Spinal cord (tissue), 10 donors: ENCODE measurements around the gene MTOR. TPM values are rescaled to one million over a fixed set of nuclear protein-coding genes. Genes with fewer than 3 reads are reported as not detected.
"Not testable (repeated sequence)": the region's sequence is repeated elsewhere in the genome, so short reads cannot be mapped to it uniquely, and the experiment has no call there.

ENCODE experiments used
- DNase-seq, 6 donors: peaks; one replicate each; pipeline versions ENCODE4 v3.0.0 to v3.0.0-alpha.2; 2013 to 2015; ENCODE audit warnings: low spot score in 6 of 6, low read depth in 4 of 6
- H3K27ac ChIP-seq: one replicate; pipeline ENCODE4 v1.5.1; 2013; ENCODE audit warnings: low read depth, low read length, control low read depth
- H3K27me3 ChIP-seq: one replicate; pipeline ENCODE4 v1.6.1; 2013; ENCODE audit warnings: low read length; ENCODE audit not compliant: control insufficient read depth, insufficient read depth
- H3K36me3 ChIP-seq: one replicate; pipeline ENCODE4 v1.6.1; 2013; ENCODE audit warnings: low read length; ENCODE audit not compliant: control insufficient read depth, insufficient read depth
- H3K4me1 ChIP-seq: one replicate; pipeline ENCODE4 v1.6.1; 2013; ENCODE audit warnings: low read length; ENCODE audit not compliant: control insufficient read depth, insufficient read depth
- H3K4me3 ChIP-seq: one replicate; pipeline ENCODE4 v1.5.1; 2013; ENCODE audit warnings: low read depth, low read length, control low read depth
- H3K9me3 ChIP-seq: one replicate; pipeline ENCODE4 v1.6.1; 2013; ENCODE audit warnings: low read length; ENCODE audit not compliant: control insufficient read depth, insufficient read depth
- WGBS: methylation state at CpG from one replicate; pipeline ENCODE4 v1.1.5; 2013; ENCODE audit warnings: missing lambda C conversion rate; ENCODE audit not compliant: insufficient coverage; 5-methylcytosine and 5-hydroxymethylcytosine counted together
- long read RNA-seq, 4 donors: transcript quantifications; one replicate each; lab custom pipeline, GENCODE V29; 2026
- polyA plus RNA-seq, 2 donors: library from polyadenylated mRNA; unstranded; fragments of 120-200 nt; gene quantifications; one replicate each; pipeline ENCODE4 v1.2.1, GENCODE V29; 2013; ENCODE audit not compliant: insufficient read length in 2 of 2
- total RNA-seq, 2 donors: library from RNA; depleted of rRNA in 1 of 2; stranded (reverse); fragments of 120-200 nt in 1 of 2; fragments of >200 nt in 1 of 2; gene quantifications; one replicate each; pipeline versions ENCODE4 v1.2.3 to v1.2.4, GENCODE V29; 2013 to 2014
- donor health status: healthy.

The MTOR gene
- total RNA-seq = 10 to 100 TPM; 44.2 to 44.8 TPM
- polyA plus RNA-seq = 10 to 100 TPM; 50.4 to 50.8 TPM
- long read RNA-seq, donor 1, full-length matches to known transcripts = 4 of 15 reads
- long read RNA-seq, donor 1, partial matches to known transcripts = 11 of 15 reads
- long read RNA-seq, donor 1, other reads (novel, unspliced or antisense) = 0 of 15 reads
- long read RNA-seq, donor 2, full-length matches to known transcripts = 1 of 1 reads
- long read RNA-seq, donor 2, partial matches to known transcripts = 0 of 1 reads
- long read RNA-seq, donor 2, other reads (novel, unspliced or antisense) = 0 of 1 reads
- long read RNA-seq, donor 3 = 0 reads
- long read RNA-seq, donor 4 = 0 reads

DNA sequence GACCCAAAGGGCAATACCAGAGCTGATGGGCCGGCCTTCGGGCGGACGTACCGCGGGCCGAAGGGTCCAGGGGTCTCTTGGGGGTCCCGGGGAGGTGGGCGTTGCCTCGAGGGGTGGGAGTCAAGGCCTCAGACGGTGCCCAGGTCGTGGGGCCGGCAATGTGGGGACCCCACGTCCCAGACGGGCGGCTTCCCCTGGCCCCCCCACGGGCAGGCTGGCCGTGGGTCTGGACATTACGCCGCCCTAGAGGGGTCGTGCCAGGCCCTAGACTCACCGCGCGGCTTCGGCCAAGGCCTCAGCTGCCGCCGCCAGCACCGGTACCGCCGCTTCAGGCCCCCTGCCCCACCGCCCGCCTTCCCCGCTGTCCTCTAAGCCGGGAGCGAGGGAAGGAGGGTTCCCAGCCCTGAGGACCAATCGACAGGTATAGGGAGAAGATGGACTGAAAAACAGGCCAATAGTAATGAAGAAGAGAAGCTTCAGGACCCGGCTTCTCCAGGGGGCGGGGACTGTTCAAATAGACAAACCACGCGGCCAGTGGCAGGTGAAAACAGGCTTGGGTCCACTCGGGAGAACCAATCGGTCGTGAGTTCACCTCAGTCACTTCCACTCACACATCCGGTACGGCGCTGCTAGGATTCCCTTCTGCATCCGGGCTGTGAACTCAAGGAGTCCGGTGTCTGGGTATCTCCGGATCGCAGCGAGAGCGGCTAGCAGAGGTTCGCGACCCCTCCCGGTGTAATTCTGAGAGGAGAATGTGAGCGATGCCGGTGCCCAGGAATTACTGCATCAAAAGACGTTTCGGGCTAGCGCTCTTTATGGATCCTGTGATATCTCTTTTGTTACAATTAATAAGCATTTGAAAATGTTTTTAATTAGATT, at the start of gene MTOR:
MTOR (minus strand) TSS at position 381 of the 879 bp plus-strand sequence. CDS start 3,142 bp downstream, outside the sequence.
- Histone ChIP-seq H3K27ac (peak within 1 kb of the TSS; percentile 70), H3K4me3 (peak within 1 kb of the TSS; percentile 87), H3K27me3 (no peaks in the 10 kb centered on the region), H3K36me3 (peaks cover 14% of the 10 kb centered on the region), H3K4me1 (peaks cover 14% of the 10 kb centered on the region), H3K9me3 (no peaks in the 10 kb centered on the region)
- DNase-seq = peak; percentile 96 to 100 (median 100)
- WGBS = under 1% methylated on average over 55 of the region's 60 CpGs

- no peak overlapping the region for H3K27ac ChIP-seq
- H3K4me1 ChIP-seq = peaks cover 24% of the 10 kb centered on the region
- H3K4me3 ChIP-seq = no peak overlapping the region
- WGBS = 83% methylated on average over 2 of the region's 7 CpGs
- no peaks in the 10 kb centered on the region for H3K9me3 ChIP-seq
- no peaks in the 10 kb centered on the region for H3K36me3 ChIP-seq
- H3K27me3 ChIP-seq = no peaks in the 10 kb centered on the region
- no peak for DNase-seq
Measured at GRCh38 chr1:11309385-11309784, 47.0 kb upstream of the MTOR start.

DNA sequence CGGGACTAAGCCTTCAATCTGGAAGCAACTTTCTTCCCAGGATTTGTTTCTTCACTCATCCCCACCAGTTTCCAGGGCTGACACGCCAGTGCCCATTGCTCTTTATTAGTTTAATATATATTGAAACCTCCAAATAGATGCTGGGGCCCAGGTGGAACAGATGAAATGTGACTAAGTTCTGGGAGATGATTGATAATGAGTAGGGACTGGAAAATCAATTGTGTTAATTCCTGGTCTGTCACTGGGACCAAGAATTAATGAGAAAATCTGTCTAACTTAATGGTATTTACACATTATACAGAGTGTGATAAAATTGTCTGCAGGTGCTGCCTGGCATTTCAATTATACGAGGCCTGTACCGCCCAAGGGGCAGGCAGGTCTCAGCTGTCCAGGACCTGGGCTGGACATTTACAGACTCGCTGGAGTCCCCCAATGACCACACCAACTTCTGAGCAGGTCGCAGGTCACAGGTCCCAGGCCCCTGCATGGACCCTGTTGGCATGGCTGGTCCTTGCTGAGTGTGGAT, 46.4 kb upstream of the MTOR start:
- no peaks in the 10 kb centered on the region for H3K9me3 ChIP-seq
- no peaks in the 10 kb centered on the region for H3K27me3 ChIP-seq
- no peaks in the 10 kb centered on the region for H3K36me3 ChIP-seq
- WGBS = 65% methylated on average over 4 of the region's 6 CpGs
- H3K4me3 ChIP-seq = no peak overlapping the region
- peak in 1 of 6 donors; percentile 54 for DNase-seq
- peaks cover 24% of the 10 kb centered on the region for H3K4me1 ChIP-seq
- H3K27ac ChIP-seq = no peak overlapping the region

DNA sequence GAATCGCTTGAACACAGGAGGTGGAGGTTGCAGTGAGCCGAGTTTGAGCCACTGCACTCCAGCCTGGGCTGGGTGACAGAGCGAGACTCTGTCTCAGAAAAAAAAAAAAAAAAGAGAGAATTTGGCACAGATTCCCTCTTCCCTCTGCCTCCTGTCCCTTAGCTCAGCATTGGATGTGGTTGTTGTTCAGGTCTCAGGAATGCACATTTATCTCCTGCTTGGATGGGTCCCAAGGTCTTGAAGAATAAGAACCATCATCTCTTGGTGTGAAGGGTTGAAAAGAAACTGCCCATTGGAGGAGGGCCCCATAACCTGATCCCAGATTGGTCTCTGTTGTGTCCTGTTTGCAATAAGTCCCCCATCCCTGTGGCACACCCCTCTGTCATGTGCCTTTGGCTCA, 45.5 kb upstream of the MTOR start:
- no peaks in the 10 kb centered on the region for H3K27me3 ChIP-seq
- peak in 2 of 6 donors; percentile 61 to 66 for DNase-seq
- H3K4me1 ChIP-seq = peaks cover 23% of the 10 kb centered on the region
- no peaks in the 10 kb centered on the region for H3K9me3 ChIP-seq
- WGBS = 67% methylated on average over 2 of the region's 3 CpGs
- no peaks in the 10 kb centered on the region for H3K36me3 ChIP-seq
- H3K4me3 ChIP-seq = no peak overlapping the region
- no peak overlapping the region for H3K27ac ChIP-seq

DNA sequence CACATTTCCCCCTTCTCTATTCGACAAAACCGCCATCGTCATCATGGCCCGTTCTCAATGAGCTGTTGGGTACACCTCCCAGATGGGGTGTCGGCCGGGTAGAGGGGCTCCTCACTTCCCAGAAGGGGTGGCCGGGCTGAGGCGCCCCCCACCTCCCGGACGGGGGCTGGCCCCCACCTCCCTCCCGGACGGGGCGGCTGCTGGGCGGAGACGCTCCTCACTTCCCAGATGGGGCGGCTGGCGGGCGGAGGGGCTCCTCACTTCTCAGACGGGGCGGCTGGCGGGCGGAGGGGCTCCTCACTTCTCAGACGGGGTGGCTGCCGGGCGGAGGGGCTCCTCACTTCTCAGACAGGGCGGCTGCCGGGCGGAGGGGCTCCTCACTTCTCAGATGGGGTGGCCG, 43.2 kb upstream of the MTOR start:
- H3K9me3 ChIP-seq, H3K27me3 ChIP-seq, H3K27ac ChIP-seq, H3K4me3 ChIP-seq, DNase-seq, H3K36me3 ChIP-seq: not testable (repeated sequence)
- WGBS = 97% methylated on average over 8 of the region's 29 CpGs
- H3K4me1 ChIP-seq = peaks cover 15% of the 10 kb centered on the region

- no peak overlapping the region for H3K4me3 ChIP-seq
- no peak for DNase-seq
- peaks cover 2% of the 10 kb centered on the region for H3K36me3 ChIP-seq
- H3K4me1 ChIP-seq = peaks cover 25% of the 10 kb centered on the region
- H3K27ac ChIP-seq = no peak overlapping the region
- H3K27me3 ChIP-seq = no peaks in the 10 kb centered on the region
- H3K9me3 ChIP-seq = no peaks in the 10 kb centered on the region
- 100% methylated on average over 1 of the region's 2 CpGs for WGBS
Measured at GRCh38 chr1:11302366-11302765, 40.0 kb upstream of the MTOR start.

DNA sequence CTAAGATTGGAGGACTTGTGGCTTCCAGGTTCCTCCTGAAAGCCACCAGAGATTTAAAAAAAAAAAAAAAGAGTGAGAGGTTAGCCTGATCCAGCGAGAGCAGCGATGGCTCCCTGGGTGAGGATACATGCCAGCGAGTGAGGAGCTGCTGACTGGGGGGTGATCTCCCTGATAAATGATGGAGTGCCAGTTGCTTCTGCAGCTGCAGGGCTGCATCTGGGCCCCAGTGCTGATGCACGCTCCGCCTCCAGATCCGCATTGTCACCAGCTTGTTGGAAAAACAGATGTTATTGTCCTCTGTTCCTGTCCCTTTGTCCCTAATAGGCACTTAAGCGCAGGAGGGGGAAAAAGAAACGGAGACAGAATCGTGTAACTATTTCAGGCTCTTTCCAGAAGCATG, 39.2 kb upstream of the MTOR start:
- no peak overlapping the region for H3K27ac ChIP-seq
- peak in 2 of 6 donors; percentile 60 to 94 for DNase-seq
- WGBS = 23% methylated on average over 8 of the region's 9 CpGs

DNA sequence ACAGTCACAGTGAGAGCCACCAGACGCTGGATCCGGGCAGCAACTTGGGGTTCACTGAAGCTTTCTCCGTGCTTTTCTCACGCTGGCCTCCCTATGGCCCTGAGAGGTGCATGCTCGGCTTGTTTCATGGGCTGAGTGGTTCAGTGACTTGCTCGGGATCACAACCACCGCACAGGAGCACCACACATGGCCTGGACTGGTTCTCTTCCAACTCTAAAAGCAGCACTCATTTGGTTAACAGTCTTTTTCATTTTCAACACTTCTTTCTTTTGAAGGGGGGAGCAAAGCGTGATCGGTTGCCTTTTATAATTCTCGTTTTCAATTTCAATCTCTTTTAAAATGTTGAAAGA, 36.8 kb upstream of the MTOR start:
- H3K4me1 ChIP-seq = peaks cover 23% of the 10 kb centered on the region
- H3K27ac ChIP-seq = no peak overlapping the region
- 54% methylated on average over 7 of the region's 10 CpGs for WGBS
- no peak for DNase-seq
- H3K27me3 ChIP-seq = no peaks in the 10 kb centered on the region
- H3K4me3 ChIP-seq = no peak overlapping the region
- peaks cover 16% of the 10 kb centered on the region for H3K36me3 ChIP-seq
- H3K9me3 ChIP-seq = no peaks in the 10 kb centered on the region

More for the DNA sequence above, 39.2 kb upstream of the MTOR start:
- H3K27me3 ChIP-seq = no peaks in the 10 kb centered on the region
- peaks cover 24% of the 10 kb centered on the region for H3K4me1 ChIP-seq
- H3K4me3 ChIP-seq = no peak overlapping the region
- H3K9me3 ChIP-seq = no peaks in the 10 kb centered on the region
- peaks cover 2% of the 10 kb centered on the region for H3K36me3 ChIP-seq

GRCh38 chr1:11298390-11299224, 36.3 kb upstream of the MTOR start:
- Histone ChIP-seq H3K36me3 (peaks cover 16% of the 10 kb centered on the region), H3K9me3 (no peaks in the 10 kb centered on the region), H3K4me3 (no peak overlapping the region), H3K27ac (no peak overlapping the region), H3K27me3 (no peaks in the 10 kb centered on the region), H3K4me1 (peaks cover 23% of the 10 kb centered on the region)
- 63% methylated on average over 10 of the region's 12 CpGs for WGBS
- peak in 2 of 6 donors; percentile 41 to 44 for DNase-seq
